Left ventricle myocardium inferior (tissue), 1 donor: ENCODE measurements around the gene FBLN5. TPM values are rescaled to one million over a fixed set of nuclear protein-coding genes. Genes with fewer than 3 reads are reported as not detected.

Experiments used
- DNase-seq: peaks from one replicate; pipeline ENCODE4 v3.0.0-alpha.2; 2020
- H3K27ac ChIP-seq: fragments of 200-600 bp; replicated peaks from 2 replicates; pipeline ENCODE4 v1.8.0; 2021
- H3K27me3 ChIP-seq: fragments of 200-600 bp; 2 replicates; pipeline ENCODE4 v1.8.0; 2021; ENCODE audit warnings: low read depth
- H3K36me3 ChIP-seq: fragments of 200-600 bp; 2 replicates; pipeline ENCODE4 v1.8.0; 2021
- H3K4me1 ChIP-seq: fragments of 200-600 bp; 2 replicates; pipeline ENCODE4 v1.8.0; 2021
- H3K4me3 ChIP-seq: fragments of 200-600 bp; 2 replicates; pipeline ENCODE4 v1.8.0; 2021; ENCODE audit warnings: mild to moderate bottlenecking, moderate library complexity
- H3K9me3 ChIP-seq: fragments of 200-600 bp; replicated peaks from 2 replicates; pipeline ENCODE4 v1.8.0; 2021
- CTCF ChIP-seq: fragments of 200-600 bp; IDR thresholded peaks from 2 replicates; pipeline ENCODE4 v1.8.0; 2021; ENCODE audit warnings: antibody characterized with exemption, mild to moderate bottlenecking, borderline replicate concordance
- intact Hi-C: fragments of 100-400 bp; cut with micrococcal nuclease; formaldehyde crosslinking; loops from one replicate; pipeline ENCODE4 v1.11.0; 2022
- long read RNA-seq: library from polyadenylated mRNA; unstranded; transcript quantifications from one replicate; pipeline ENCODE4 v2.0.0, GENCODE V29; 2021
- total RNA-seq: library from RNA; stranded (reverse); fragmentation: NEBNext Ultra II Directional; extraction: Animal tissue kit (Norgen Biotek cat#: 25700); gene quantifications from one replicate; pipeline ENCODE4 v1.2.1, GENCODE V29; 2021
- donor health status: DM: no; HTN: yes; CAD: no; lungs with severe emphysema.

The FBLN5 gene, protein sequence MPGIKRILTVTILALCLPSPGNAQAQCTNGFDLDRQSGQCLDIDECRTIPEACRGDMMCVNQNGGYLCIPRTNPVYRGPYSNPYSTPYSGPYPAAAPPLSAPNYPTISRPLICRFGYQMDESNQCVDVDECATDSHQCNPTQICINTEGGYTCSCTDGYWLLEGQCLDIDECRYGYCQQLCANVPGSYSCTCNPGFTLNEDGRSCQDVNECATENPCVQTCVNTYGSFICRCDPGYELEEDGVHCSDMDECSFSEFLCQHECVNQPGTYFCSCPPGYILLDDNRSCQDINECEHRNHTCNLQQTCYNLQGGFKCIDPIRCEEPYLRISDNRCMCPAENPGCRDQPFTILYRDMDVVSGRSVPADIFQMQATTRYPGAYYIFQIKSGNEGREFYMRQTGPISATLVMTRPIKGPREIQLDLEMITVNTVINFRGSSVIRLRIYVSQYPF
- 62.5 TPM for total RNA-seq
- long read RNA-seq, transcript FBLN5-202 (11 exons, 2,123 nt): major isoform, 27 of 62 reads
- long read RNA-seq, partial matches to known transcripts: 22 of 62 reads
- long read RNA-seq, other reads (novel, unspliced or antisense): 10 of 62 reads

GRCh38 chr14:91947475-91948184 is at the start of gene FBLN5:
Gene FBLN5, minus strand, starts transcription at chr14:91947694. Its CDS starts 465 bp downstream, at chr14:91947229.
- DNase-seq: peak; percentile 74
- no peaks in the 10 kb centered on the region for H3K36me3 ChIP-seq
- peak within 1 kb of the TSS; percentile 82 for H3K27ac ChIP-seq
- intact Hi-C loops: no loop called here
- no peaks in the 10 kb centered on the region for H3K9me3 ChIP-seq
- no peak for TF ChIP-seq CTCF
- peak within 1 kb of the TSS; percentile 71 for H3K4me3 ChIP-seq
- peaks cover 80% of the 10 kb centered on the region for H3K27me3 ChIP-seq
- H3K4me1 ChIP-seq: peaks cover 14% of the 10 kb centered on the region

GRCh38 chr14:91996948-91997371 is 49.5 kb upstream of the FBLN5 start:
- Histone ChIP-seq H3K27me3 (no peaks in the 10 kb centered on the region), H3K4me1 (peaks cover 18% of the 10 kb centered on the region), H3K9me3 (no peaks in the 10 kb centered on the region), H3K4me3 (no peak overlapping the region), H3K36me3 (peaks cover 65% of the 10 kb centered on the region), H3K27ac (no peak overlapping the region)
- TF ChIP-seq CTCF: peak; percentile 67
- DNase-seq: no peak
- intact Hi-C loops: no loop called here

GRCh38 chr14:91987192-91987591 is 39.7 kb upstream of the FBLN5 start:
- peaks cover 33% of the 10 kb centered on the region for H3K4me1 ChIP-seq
- TF ChIP-seq CTCF: no peak
- H3K9me3 ChIP-seq: no peaks in the 10 kb centered on the region
- H3K4me3 ChIP-seq: no peak overlapping the region
- no peak overlapping the region for H3K27ac ChIP-seq
- no peaks in the 10 kb centered on the region for H3K27me3 ChIP-seq
- no peak for DNase-seq
- intact Hi-C loops: no loop called here
- H3K36me3 ChIP-seq: peaks cover 85% of the 10 kb centered on the region

DNA sequence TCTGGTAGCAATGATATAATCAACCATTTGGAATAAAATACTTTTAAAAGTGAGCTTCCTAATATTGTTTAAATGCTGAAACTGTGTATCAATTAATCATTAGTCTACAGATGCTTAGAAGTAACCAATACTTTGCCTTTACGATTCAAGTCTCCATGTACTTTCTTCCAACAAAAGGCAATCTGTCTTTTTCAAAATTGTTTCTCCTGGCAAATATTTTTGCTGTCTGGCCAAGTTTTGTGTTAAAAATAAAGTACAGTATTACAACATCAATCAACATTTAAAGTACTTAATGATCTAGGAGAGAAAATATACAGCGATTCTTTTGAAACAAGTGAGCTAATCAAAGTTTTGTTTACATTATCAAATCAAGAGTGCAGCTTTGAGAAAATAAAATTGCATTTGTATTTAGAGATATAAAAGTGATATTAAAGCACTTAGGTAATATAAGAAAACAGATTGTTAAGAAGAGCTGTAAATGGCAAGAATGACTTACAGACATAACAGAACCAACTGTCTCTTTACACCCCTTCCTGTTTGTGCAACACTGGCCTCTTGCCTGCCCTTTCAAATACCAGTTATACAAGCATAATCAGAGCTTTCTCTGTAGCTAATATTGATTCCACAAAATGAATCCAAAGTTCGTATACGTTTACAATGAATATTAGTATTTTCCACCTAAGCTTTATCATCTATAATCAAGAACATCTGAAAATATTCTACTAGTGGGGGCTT is 38.2 kb upstream of the FBLN5 start:
- H3K27ac ChIP-seq: no peak overlapping the region
- no peak for TF ChIP-seq CTCF
- no peaks in the 10 kb centered on the region for H3K9me3 ChIP-seq

DNA sequence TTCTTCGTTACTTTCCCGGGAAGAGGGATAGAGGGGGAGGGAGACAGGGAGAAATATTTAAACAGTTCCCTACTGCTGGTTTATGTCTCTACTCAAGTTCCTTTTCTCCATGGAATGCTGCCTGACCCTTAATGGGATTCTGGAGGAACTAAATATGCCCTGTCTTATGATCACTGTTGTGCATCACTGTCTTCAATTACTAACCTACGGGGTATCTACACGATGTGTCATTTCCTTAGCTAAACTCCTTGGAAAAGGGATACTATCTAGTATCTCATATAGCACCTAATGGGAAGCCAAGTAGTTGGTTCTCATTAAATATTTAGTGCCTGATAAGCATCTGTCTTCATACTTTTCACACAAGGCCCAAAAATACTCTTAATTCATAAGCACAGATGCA is 37.5 kb upstream of the FBLN5 start:
- intact Hi-C loops: no loop called here
- Histone ChIP-seq H3K36me3 (peaks cover 64% of the 10 kb centered on the region), H3K27ac (no peak overlapping the region), H3K4me1 (peaks cover 40% of the 10 kb centered on the region), H3K27me3 (no peaks in the 10 kb centered on the region), H3K9me3 (no peaks in the 10 kb centered on the region), H3K4me3 (no peak overlapping the region)
- no peak for TF ChIP-seq CTCF
- DNase-seq: no peak

More for the DNA sequence above, 38.2 kb upstream of the FBLN5 start:
- no peak overlapping the region for H3K4me3 ChIP-seq
- H3K4me1 ChIP-seq: peaks cover 34% of the 10 kb centered on the region
- H3K27me3 ChIP-seq: no peaks in the 10 kb centered on the region
- H3K36me3 ChIP-seq: peaks cover 70% of the 10 kb centered on the region
- no peak for DNase-seq
- intact Hi-C loops: no loop called here
